K562 (cell line): ENCODE results near the gene HOXD13. TPM values are rescaled to one million over a fixed set of nuclear protein-coding genes. Genes with fewer than 3 reads are reported as not detected.

Experiments
- ATAC-seq: fragments of 200-7000 bp; cut with Tn5 transposase; 3 replicates; pipeline ENCODE4 v1.9.1; 2020; ENCODE audit warnings: moderate library complexity
- BruUV-seq: library from RNA; stranded (reverse); fragments of 400-500 nt; replicated peaks from 2 replicates; lab custom pipeline; 2021; lab: Mats Ljungman, UMichigan
- CTCF ChIA-PET: fragments of 300-600 bp; formaldehyde crosslinking; extraction: SDS; loops from one replicate; lab custom pipeline; 2021; ENCODE audit warnings: low intra/inter-chr PET ratio; lab: Yijun Ruan, JAX
- POLR2A ChIA-PET: fragments of 300-600, 350-650 bp; sonication (Branson Sonifier 250); formaldehyde crosslinking; extraction: SDS; loops from one replicate; lab custom pipeline; 2021; ENCODE audit warnings: antibody characterized with exemption, inconsistent platforms; lab: Yijun Ruan, JAX
- DNase-seq, 4 experiments: peaks; one replicate each; pipeline versions ENCODE4 v3.0.0 to v3.0.0-alpha.2; 2011 to 2018; ENCODE audit warnings: low spot score in 3 of 4, mixed read lengths in 3 of 4; ENCODE audit errors: extremely low read depth in 1 of 4
- FAIRE-seq: peaks from 2 replicates; lab custom pipeline; 2011; peaks lifted over from hg19 to GRCh38; lab: Jason Lieb, UNC
- H2AFZ ChIP-seq: 2 replicates; pipeline ENCODE4 v1.6.0; 2011; ENCODE audit warnings: low read depth, low read length, control low read depth, inconsistent platforms
- H3K27ac ChIP-seq: fragments of 200-600 bp; 3 replicates; pipeline ENCODE4 v1.8.0; 2011; ENCODE audit warnings: low read depth, mild to moderate bottlenecking, control low read depth, inconsistent platforms, low read length, moderate library complexity, mixed read lengths; ENCODE audit errors: extremely low read depth
- H3K27me3 ChIP-seq, 2 experiments: fragments of 300-600 bp in 1 of 2; 2 replicates in 1 of 2; 3 replicates in 1 of 2; pipeline versions ENCODE4 v1.6.0 to v1.8.0; 2011; ENCODE audit warnings: inconsistent platforms in 2 of 2, low read length in 2 of 2, mild to moderate bottlenecking in 1 of 2, mixed read lengths in 1 of 2, moderate library complexity in 1 of 2; ENCODE audit not compliant: control insufficient read depth in 2 of 2, insufficient read depth in 2 of 2
- H3K36me3 ChIP-seq: fragments of 300-600 bp; 3 replicates; pipeline ENCODE4 v1.8.0; 2011; ENCODE audit warnings: mild to moderate bottlenecking, low read length, inconsistent platforms; ENCODE audit not compliant: control insufficient read depth, insufficient read depth
- H3K4me1 ChIP-seq, 2 experiments: fragments of 200-600 bp in 1 of 2; replicated peaks in 1 of 2; 2 replicates in 1 of 2; 3 replicates in 1 of 2; pipeline versions ENCODE4 v1.5.1 to v1.8.0; 2011; ENCODE audit warnings: inconsistent platforms in 2 of 2, low read length in 2 of 2, mild to moderate bottlenecking in 1 of 2, mixed read lengths in 1 of 2, moderate library complexity in 1 of 2; ENCODE audit not compliant: control insufficient read depth in 2 of 2, insufficient read depth in 2 of 2
- H3K4me2 ChIP-seq: 2 replicates; pipeline ENCODE4 v1.6.1; 2011; ENCODE audit warnings: low read length, control low read depth, inconsistent platforms, mixed read lengths; ENCODE audit not compliant: insufficient read depth
- H3K4me3 ChIP-seq: fragments of 200-600 bp; sonication (generic), shearing (Covaris generic); 2 replicates; pipeline ENCODE4 v1.5.1; 2016; ENCODE audit warnings: control low read depth, inconsistent platforms
- H3K79me2 ChIP-seq: fragments of 200-600 bp; 3 replicates; pipeline ENCODE4 v1.8.0; 2011; ENCODE audit warnings: low read length, inconsistent platforms; ENCODE audit not compliant: control insufficient read depth, insufficient read depth
- H3K9ac ChIP-seq, 2 experiments: 2 replicates each; pipeline versions ENCODE4 v1.6.0 to v1.6.1; 2011; ENCODE audit warnings: low read depth in 2 of 2, low read length in 2 of 2, control low read depth in 1 of 2, inconsistent platforms in 1 of 2, mild to moderate bottlenecking in 1 of 2, mixed read lengths in 1 of 2; ENCODE audit not compliant: insufficient read depth in 1 of 2
- H3K9me1 ChIP-seq: one replicate; pipeline ENCODE4 v1.6.0; 2011; ENCODE audit warnings: inconsistent platforms, mild to moderate bottlenecking, low read length, moderate library complexity; ENCODE audit not compliant: control insufficient read depth, insufficient read depth
- H3K9me3 ChIP-seq: replicated peaks from 2 replicates; pipeline ENCODE4 v1.5.1; 2011; ENCODE audit warnings: low read depth, low read length, inconsistent platforms; ENCODE audit not compliant: control insufficient read depth, insufficient read depth
- H4K20me1 ChIP-seq: replicated peaks from 2 replicates; pipeline ENCODE4 v1.6.1; 2011; ENCODE audit warnings: low read length, inconsistent platforms, mixed read lengths; ENCODE audit not compliant: control insufficient read depth, insufficient read depth
- BMI1 ChIP-seq: fragments of 150-350 bp; IDR thresholded peaks from 2 replicates; pipeline ENCODE4 v1.6.1; 2014; ENCODE audit warnings: low read length
- JUNB ChIP-seq: fragments of 450-650 bp; formaldehyde crosslinking; conservative IDR thresholded peaks from 2 replicates; pipeline ENCODE4 v1.4.0; 2020; ENCODE audit warnings: mild to moderate bottlenecking
- SRSF3 ChIP-seq: fragments of 200-400 bp; formaldehyde crosslinking; IDR thresholded peaks from 2 replicates; pipeline ENCODE4 v1.6.1; 2016; ENCODE audit warnings: mild to moderate bottlenecking, low read length, moderate library complexity; ENCODE audit not compliant: insufficient read depth
- ZNF584 ChIP-seq: fragments of 200-800 bp; sonication (Bioruptor generic); IDR thresholded peaks from 2 replicates; pipeline ENCODE4 v1.6.1; 2016; ENCODE audit warnings: low read depth, mild to moderate bottlenecking, missing genetic modification characterization, missing compliant biosample characterization
- WGBS: fragments of 100-300 bp; shearing (Covaris generic); methylation state at CpG from one replicate; pipeline ENCODE4 v1.1.6; 2016; ENCODE audit warnings: low coverage, mixed read lengths; ENCODE audit not compliant: insufficient coverage; ENCODE audit errors: missing lambda C conversion rate; 5-methylcytosine and 5-hydroxymethylcytosine counted together
- in situ Hi-C: fragments of 300-500 bp; cut with MboI; formaldehyde crosslinking; loops from 4 replicates; pipeline ENCODE4 v1.15.0; 2018; ENCODE audit warnings: inconsistent platforms, mixed read lengths
- intact Hi-C: fragments of 100-400 bp; cut with micrococcal nuclease; formaldehyde crosslinking; loops from 2 replicates; pipeline ENCODE4 v1.14.2; 2022
- polyA plus RNA-seq, 8 experiments: library from polyadenylated mRNA; depleted of rRNA in 4 of 8; stranded (reverse) in 5 of 8; unstranded in 3 of 8; fragments of >200 nt; fragmentation: Nextera tagmentation in 2 of 8; fragmentation: Illumina TruSeq in 1 of 8; extraction: Ambion mirVana in 2 of 8; extraction: Trizol in 1 of 8; gene quantifications; 2 replicates each; pipeline versions ENCODE4 v1.2.1 to v1.2.3, GENCODE V29; 2011 to 2014; ENCODE audit warnings: inconsistent platforms in 1 of 8, missing spikeins in 1 of 8
- total RNA-seq, 7 experiments: library from RNA; depleted of rRNA in 6 of 7; stranded (reverse); fragments of >200 nt in 6 of 7; fragmentation: Illumina TruSeq in 2 of 7; extraction: Trizol in 2 of 7; gene quantifications; 2 replicates each; pipeline versions ENCODE4 v1.2.1 to v1.2.3, GENCODE V29; 2011 to 2021; ENCODE audit warnings: low replicate concordance in 1 of 7
- TF ChIP-seq, protein P1 (sequence below): IDR thresholded peaks from 2 replicates; pipeline ENCODE4 v1.6.1; 2011; ENCODE audit not compliant: insufficient read length; ENCODE audit errors: extremely low read depth

The HOXD13 gene
- total and polyA plus RNA-seq, 9 of the 15 experiments (the other 6 are each of a cell fraction or from before 2014, with no cell fraction given), result 0.03 to 0.04 TPM; not detected in 7

DNA sequence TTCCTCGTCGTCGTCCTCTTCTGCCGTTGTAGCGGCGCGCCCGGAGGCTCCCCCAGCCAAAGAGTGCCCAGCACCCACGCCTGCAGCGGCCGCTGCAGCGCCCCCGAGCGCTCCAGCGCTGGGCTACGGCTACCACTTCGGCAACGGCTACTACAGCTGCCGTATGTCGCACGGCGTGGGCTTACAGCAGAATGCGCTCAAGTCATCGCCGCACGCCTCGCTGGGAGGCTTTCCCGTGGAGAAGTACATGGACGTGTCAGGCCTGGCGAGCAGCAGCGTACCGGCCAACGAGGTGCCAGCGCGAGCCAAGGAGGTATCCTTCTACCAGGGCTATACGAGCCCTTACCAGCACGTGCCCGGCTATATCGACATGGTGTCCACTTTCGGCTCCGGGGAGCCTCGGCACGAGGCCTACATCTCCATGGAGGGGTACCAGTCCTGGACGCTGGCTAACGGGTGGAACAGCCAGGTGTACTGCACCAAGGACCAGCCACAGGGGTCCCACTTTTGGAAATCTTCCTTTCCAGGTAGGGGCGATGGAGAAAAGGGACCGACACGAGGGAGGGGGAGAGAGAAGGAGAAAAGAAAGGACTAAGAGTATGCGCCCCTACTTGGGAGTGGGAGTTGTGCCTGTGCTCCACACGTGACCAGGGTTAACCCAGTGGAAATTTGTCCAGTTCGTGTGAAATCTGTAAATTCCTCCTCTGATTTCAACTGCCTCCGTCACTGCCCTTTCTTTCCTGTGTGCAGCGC, 800 bp downstream of the HOXD13 start:
- intact Hi-C loops, result no loop called here
- no TSS peak for BruUV-seq
- no peaks in the 10 kb centered on the region for H3K9me1 ChIP-seq
- 23% methylated on average over 43 of the region's 53 CpGs for WGBS
- no peak overlapping the region for H3K27ac ChIP-seq
- FAIRE-seq (no peak), ATAC-seq (no peak)
- POLR2A ChIA-PET, result no interaction called here
- CTCF ChIA-PET, result no interaction called here
- peaks cover 65 to 75% of the 10 kb centered on the region in 2 experiments for H3K27me3 ChIP-seq
- H3K79me2 ChIP-seq, result no peaks in the 10 kb centered on the region
- H3K4me3 ChIP-seq, result no peak overlapping the region
- no peaks in the 10 kb centered on the region for H3K36me3 ChIP-seq
- TF ChIP-seq JUNB (CRISPR knock-in tag), result no peak
- TF ChIP-seq BMI1, result no peak
- TF ChIP-seq, protein P1, sequence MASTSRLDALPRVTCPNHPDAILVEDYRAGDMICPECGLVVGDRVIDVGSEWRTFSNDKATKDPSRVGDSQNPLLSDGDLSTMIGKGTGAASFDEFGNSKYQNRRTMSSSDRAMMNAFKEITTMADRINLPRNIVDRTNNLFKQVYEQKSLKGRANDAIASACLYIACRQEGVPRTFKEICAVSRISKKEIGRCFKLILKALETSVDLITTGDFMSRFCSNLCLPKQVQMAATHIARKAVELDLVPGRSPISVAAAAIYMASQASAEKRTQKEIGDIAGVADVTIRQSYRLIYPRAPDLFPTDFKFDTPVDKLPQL, result no peak
- TF ChIP-seq SRSF3, result no peak
- no peak for TF ChIP-seq ZNF584
- TF ChIP-seq, all 486 proteins: peak for 0
- in situ Hi-C loops, result loop anchor here (25.0 kb wide), 1 partner anchor 1056 kb away; no protein-coding TSS in a partner anchor
- Histone ChIP-seq H3K4me2 (no peak overlapping the region), H4K20me1 (peaks cover 5% of the 10 kb centered on the region; the same call in 1 of the 2 replicates), H3K9ac (no peak overlapping the region), H3K4me1 (peaks cover 8 to 21% of the 10 kb centered on the region in 2 experiments), H2AFZ (no peak overlapping the region), H3K9me3 (no peaks in the 10 kb centered on the region)
- no peak for DNase-seq
